HG03095 (cell line): ENCODE data around the gene HOXC9.
A peak's percentile ranks its signal among the peaks of the same experiment; 100 is the strongest.

Source experiments
- ATAC-seq: cut with Tn5 transposase; IDR thresholded peaks from one replicate; pipeline ENCODE4 v1.9.1; 2021; ENCODE audit warnings: moderate library complexity; ENCODE audit not compliant: unreplicated experiment

The HOXC9 gene

GRCh38 chr12:53999559-54000115 is 324 bp upstream of the HOXC9 start:
- no peak for ATAC-seq

GRCh38 chr12:54001283-54002187 is 1.6 kb downstream of the HOXC9 start:
- no peak for ATAC-seq

- ATAC-seq, result no peak
Observed at GRCh38 chr12:54002278-54002914, 2.4 kb downstream of the HOXC9 start.

GRCh38 chr12:54002915-54003389 is 3.0 kb downstream of the HOXC9 start:
- ATAC-seq, result no peak

GRCh38 chr12:54003625-54004024 is 3.7 kb downstream of the HOXC9 start:
- ATAC-seq, result no peak

- no peak for ATAC-seq
Observed at GRCh38 chr12:54004063-54004840, 4.3 kb downstream of the HOXC9 start.

GRCh38 chr12:54004841-54005530 is 5.0 kb downstream of the HOXC9 start:
- no peak for ATAC-seq

GRCh38 chr12:54005531-54005852 is 5.5 kb downstream of the HOXC9 start:
- ATAC-seq, result no peak

- ATAC-seq, result peak; percentile 69
Observed at GRCh38 chr12:54005853-54006558, 6.0 kb downstream of the HOXC9 start.

GRCh38 chr12:54006559-54007220 is 6.7 kb downstream of the HOXC9 start:
- ATAC-seq, result no peak

- ATAC-seq, result no peak
Observed at GRCh38 chr12:54007538-54008259, 7.7 kb downstream of the HOXC9 start.

GRCh38 chr12:54008260-54008552 is 8.2 kb downstream of the HOXC9 start:
- ATAC-seq, result no peak

GRCh38 chr12:54009171-54010052 is 9.5 kb downstream of the HOXC9 start:
- no peak for ATAC-seq

- no peak for ATAC-seq
Observed at GRCh38 chr12:54010053-54010971, 10.4 kb downstream of the HOXC9 start.

GRCh38 chr12:54010972-54011664 is 11.2 kb downstream of the HOXC9 start:
- no peak for ATAC-seq
